H1 (cell line): ENCODE measurements around the gene FAM98C. TPM values are rescaled to one million over a fixed set of nuclear protein-coding genes. Genes with fewer than 3 reads are reported as not detected.

Experiments used
- CHD7 ChIP-seq: fragments of 300-600 bp; sonication (generic); IDR thresholded peaks from 2 replicates; pipeline ENCODE4 v1.7.1; 2012; ENCODE audit warnings: low read length, moderate library complexity, mild to moderate bottlenecking, inconsistent platforms; ENCODE audit not compliant: insufficient replicate concordance
- EGR1 ChIP-seq: IDR thresholded peaks from 2 replicates; pipeline ENCODE4 v1.6.1; 2011; ENCODE audit warnings: low read depth, low read length, borderline replicate concordance
- EP300 ChIP-seq, 2 experiments: IDR thresholded peaks; 1 replicate in 1 of 2; 2 replicates in 1 of 2; pipeline ENCODE4 v1.6.1; 2011 to 2012; ENCODE audit warnings: low read depth in 2 of 2, low read length in 2 of 2, mild to moderate bottlenecking in 2 of 2, borderline replicate concordance in 1 of 2, inconsistent platforms in 1 of 2, moderate library complexity in 1 of 2
- EZH2 ChIP-seq: fragments of 200-600 bp; sonication (generic); IDR thresholded peaks from 2 replicates; pipeline ENCODE4 v1.7.1; 2012; ENCODE audit warnings: low read depth, mild to moderate bottlenecking, moderate library complexity, low read length, inconsistent platforms; ENCODE audit not compliant: severe bottlenecking
- POLR2AphosphoS5 ChIP-seq: IDR thresholded peaks from 2 replicates; pipeline ENCODE4 v1.6.1; 2011; ENCODE audit warnings: low read depth, low read length
- RNF2 ChIP-seq: fragments of 200-900, 300-1000 bp; sonication (generic); IDR thresholded peaks from 2 replicates; pipeline ENCODE4 v1.7.1; 2016; ENCODE audit warnings: borderline replicate concordance, low read depth, mild to moderate bottlenecking, antibody characterized with exemption, low read length; ENCODE audit not compliant: poor library complexity, severe bottlenecking; ENCODE audit errors: missing control alignments
- SIN3A ChIP-seq, 2 experiments: IDR thresholded peaks in 1 of 2; conservative IDR thresholded peaks in 1 of 2; 2 replicates each; pipeline ENCODE4 v1.6.1; 2011 to 2012; ENCODE audit warnings: low read length in 2 of 2, improper control_type of control experiment in 1 of 2, low read depth in 1 of 2, mild to moderate bottlenecking in 1 of 2
- SIX5 ChIP-seq: IDR thresholded peaks from 2 replicates; pipeline ENCODE4 v1.6.1; 2011; ENCODE audit warnings: mild to moderate bottlenecking, low read depth, low read length
- SUZ12 ChIP-seq: fragments of 200-600 bp; sonication (generic); IDR thresholded peaks from 2 replicates; pipeline ENCODE4 v1.6.1; 2012; ENCODE audit warnings: mild to moderate bottlenecking, inconsistent platforms, low read length, moderate library complexity, mixed read lengths
- polyA plus RNA-seq, 7 experiments: library from polyadenylated mRNA; depleted of rRNA in 3 of 7; stranded (reverse) in 5 of 7; unstranded in 2 of 7; fragments of >200 nt in 5 of 7; fragments of 200-250 nt in 2 of 7; gene quantifications; 1 replicate in 5 of 7; 2 replicates in 1 of 7; 4 replicates in 1 of 7; pipeline versions ENCODE4 v1.2.1 to v1.2.3, GENCODE V29; 2011 to 2013; ENCODE audit warnings: missing spikeins in 2 of 7, mixed read lengths in 2 of 7
- total RNA-seq: library from RNA; stranded (reverse); fragmentation: NEBNext Ultra II Directional; extraction: Animal tissue kit (Norgen Biotek cat#: 25700); gene quantifications from 2 replicates; pipeline ENCODE4 v1.2.1, GENCODE V29; 2021

The FAM98C gene
- total and polyA plus RNA-seq, 2 of the 8 experiments (the other 6 are each of a cell fraction or from before 2014, with no cell fraction given) = 6.1 to 9.4 TPM

GRCh38 chr19:38441657-38442348 is 38.9 kb downstream of the FAM98C start (continued):
- TF ChIP-seq CHD7 (no peak), EP300 (IDR thresholded peaks at IDR 0.05; ENCODE audit: borderline replicate concordance in 1 of 2, low read depth in 2 of 2, low read length in 2 of 2) (no peak), SIN3A (conservative IDR thresholded peaks at IDR 0.05 in 1 of 2, IDR thresholded peaks at IDR 0.05 in 1 of 2; ENCODE audit: low read depth in 1 of 2, low read length in 2 of 2) (peak in 1 of 2 experiments; percentile 56; a peak in 1 of 4 replicates), EZH2 (no peak), RNF2 (no peak), EGR1 (no peak), POLR2AphosphoS5 (no peak), SIX5 (no peak), SUZ12 (no peak)
